ENCODE measurements around the gene ARHGAP26.

GRCh38 chr5:143056339-143056704 lies 286.1 kb downstream of the ARHGAP26 start:
- TF ChIP-seq CTCF (optimal IDR thresholded peaks at IDR 0.05 in 1 of 3, IDR thresholded peaks at IDR 0.05 in 1 of 3, conservative IDR thresholded peaks at IDR 0.05 in 1 of 3; ENCODE audit: extremely low read depth in 1 of 3, insufficient read depth in 2 of 3, low read length in 3 of 3) (no peak), EZH2 (IDR thresholded peaks at IDR 0.05; ENCODE audit: low read length) (no peak)

Data from keratinocyte (primary cell).